ENCODE measurements around the gene CATSPERE. TPM values are rescaled to one million over a fixed set of nuclear protein-coding genes. Genes with fewer than 3 reads are reported as not detected.

Gene CATSPERE
- total RNA-seq, 1 donor from 2014 or later, result 1.1 TPM

DNA sequence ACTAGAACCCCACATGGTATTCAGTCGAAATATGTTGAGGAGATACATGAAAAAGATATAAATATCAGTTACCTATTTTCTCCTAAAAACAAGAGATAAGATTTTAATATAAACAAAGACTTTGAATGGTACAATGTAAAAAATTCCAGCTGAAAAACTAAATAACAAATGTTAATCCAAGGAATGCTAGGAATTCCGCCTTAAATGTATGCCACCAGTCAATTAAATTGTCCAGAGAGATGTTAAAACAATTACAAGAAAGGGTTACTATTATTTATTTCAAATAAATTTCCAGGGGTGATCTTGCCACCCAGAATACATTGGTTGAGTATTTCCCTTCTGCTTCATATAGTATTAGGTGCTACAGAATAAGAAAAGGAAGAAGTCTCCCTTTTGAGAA, 13.5 kb upstream of the CATSPERE start:
- no peak for DNase-seq (ENCODE audit: low spot score)

DNA sequence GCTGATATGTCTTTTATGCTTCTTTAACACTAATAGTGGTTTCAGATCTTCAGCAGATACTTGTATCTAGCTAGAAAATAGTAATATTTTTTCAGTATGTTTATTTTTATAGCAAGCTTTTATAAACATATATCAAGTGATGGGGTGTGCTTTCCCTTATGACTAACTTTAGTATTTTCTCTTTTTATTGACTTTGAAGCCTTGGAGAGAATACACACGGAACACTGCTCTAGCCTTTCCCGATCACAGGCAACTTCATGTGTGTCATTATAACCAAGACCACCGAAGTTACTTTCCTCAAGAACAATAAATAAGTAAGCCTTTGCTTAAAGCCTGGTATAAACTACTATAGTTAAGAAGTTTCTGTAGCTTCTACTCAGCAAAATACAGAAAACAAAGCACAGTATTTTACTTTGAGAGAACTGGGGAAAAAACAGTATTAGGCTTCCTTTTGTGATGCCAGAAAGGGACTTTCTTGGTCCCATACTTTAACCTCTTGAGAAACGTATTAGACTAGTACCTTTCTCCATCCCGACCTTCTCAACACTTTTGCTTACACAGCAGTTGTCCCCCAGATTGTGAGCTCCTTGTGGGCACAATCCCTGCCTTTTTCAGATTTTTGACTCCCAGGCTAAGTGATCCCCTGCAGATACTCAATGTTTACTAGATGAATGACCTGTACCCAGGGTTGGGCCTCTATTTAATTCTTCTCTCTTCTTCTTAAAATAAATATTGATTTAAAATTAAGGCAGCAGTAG, 12.6 kb upstream of the CATSPERE start:
- Mint-ChIP-seq H3K27ac (ENCODE audit: unreplicated experiment) (no peak overlapping the region), H3K4me1 (ENCODE audit: unreplicated experiment) (peaks cover 21% of the 10 kb centered on the region), H3K27me3 (ENCODE audit: unreplicated experiment) (peaks cover 5% of the 10 kb centered on the region), H3K36me3 (ENCODE audit: low read depth, unreplicated experiment) (no peaks in the 10 kb centered on the region), H3K9me3 (ENCODE audit: unreplicated experiment) (no peaks in the 10 kb centered on the region), H3K4me3 (ENCODE audit: unreplicated experiment) (no peak overlapping the region)
- DNase-seq (ENCODE audit: low spot score), result no peak
- TF ChIP-seq, protein P1, sequence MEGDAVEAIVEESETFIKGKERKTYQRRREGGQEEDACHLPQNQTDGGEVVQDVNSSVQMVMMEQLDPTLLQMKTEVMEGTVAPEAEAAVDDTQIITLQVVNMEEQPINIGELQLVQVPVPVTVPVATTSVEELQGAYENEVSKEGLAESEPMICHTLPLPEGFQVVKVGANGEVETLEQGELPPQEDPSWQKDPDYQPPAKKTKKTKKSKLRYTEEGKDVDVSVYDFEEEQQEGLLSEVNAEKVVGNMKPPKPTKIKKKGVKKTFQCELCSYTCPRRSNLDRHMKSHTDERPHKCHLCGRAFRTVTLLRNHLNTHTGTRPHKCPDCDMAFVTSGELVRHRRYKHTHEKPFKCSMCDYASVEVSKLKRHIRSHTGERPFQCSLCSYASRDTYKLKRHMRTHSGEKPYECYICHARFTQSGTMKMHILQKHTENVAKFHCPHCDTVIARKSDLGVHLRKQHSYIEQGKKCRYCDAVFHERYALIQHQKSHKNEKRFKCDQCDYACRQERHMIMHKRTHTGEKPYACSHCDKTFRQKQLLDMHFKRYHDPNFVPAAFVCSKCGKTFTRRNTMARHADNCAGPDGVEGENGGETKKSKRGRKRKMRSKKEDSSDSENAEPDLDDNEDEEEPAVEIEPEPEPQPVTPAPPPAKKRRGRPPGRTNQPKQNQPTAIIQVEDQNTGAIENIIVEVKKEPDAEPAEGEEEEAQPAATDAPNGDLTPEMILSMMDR (IDR thresholded peaks at IDR 0.05; ENCODE audit: unreplicated experiment), result no peak

More for the DNA sequence above, 13.5 kb upstream of the CATSPERE start:
- Mint-ChIP-seq H3K4me3 (ENCODE audit: unreplicated experiment) (no peak overlapping the region), H3K9me3 (ENCODE audit: unreplicated experiment) (no peaks in the 10 kb centered on the region), H3K27ac (ENCODE audit: unreplicated experiment) (no peak overlapping the region), H3K4me1 (ENCODE audit: unreplicated experiment) (peaks cover 21% of the 10 kb centered on the region), H3K27me3 (ENCODE audit: unreplicated experiment) (peaks cover 5% of the 10 kb centered on the region), H3K36me3 (ENCODE audit: low read depth, unreplicated experiment) (no peaks in the 10 kb centered on the region)
- TF ChIP-seq, protein P1 (IDR thresholded peaks at IDR 0.05; ENCODE audit: unreplicated experiment), result no peak

DNA sequence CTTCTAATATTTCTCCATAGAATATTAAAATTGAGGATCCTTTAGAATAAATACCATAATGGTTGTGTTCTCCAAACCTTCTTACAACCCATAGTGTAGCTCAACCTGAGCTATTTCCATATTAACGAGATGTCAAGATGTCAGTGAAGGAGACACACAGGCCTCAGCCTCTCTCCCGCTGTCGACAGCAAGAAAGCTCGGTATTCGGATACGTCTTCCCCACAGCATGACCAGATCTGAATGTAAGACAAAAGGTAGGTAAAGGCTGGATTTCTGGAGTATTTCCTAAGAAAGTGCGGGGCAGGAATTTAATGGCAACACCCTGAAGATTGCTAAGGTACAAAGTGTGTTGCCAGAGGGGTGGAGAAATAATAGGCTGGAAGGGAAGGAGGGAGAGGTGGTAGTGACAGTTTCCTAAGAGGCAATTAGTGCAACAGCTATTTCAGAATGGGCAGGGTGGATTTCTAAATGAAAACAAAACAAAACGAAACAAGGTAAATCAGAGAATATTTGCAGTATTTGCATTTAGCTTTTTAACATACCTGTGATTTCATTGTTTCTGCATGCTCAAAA, 11.1 kb upstream of the CATSPERE start:
- Mint-ChIP-seq H3K27ac (ENCODE audit: unreplicated experiment) (no peak overlapping the region), H3K36me3 (ENCODE audit: low read depth, unreplicated experiment) (no peaks in the 10 kb centered on the region), H3K4me1 (ENCODE audit: unreplicated experiment) (peaks cover 18% of the 10 kb centered on the region), H3K4me3 (ENCODE audit: unreplicated experiment) (peak overlapping the region; percentile 96), H3K9me3 (ENCODE audit: unreplicated experiment) (no peaks in the 10 kb centered on the region), H3K27me3 (ENCODE audit: unreplicated experiment) (peaks cover 5% of the 10 kb centered on the region)
- DNase-seq (ENCODE audit: low spot score), result no peak
- TF ChIP-seq, protein P1 (IDR thresholded peaks at IDR 0.05; ENCODE audit: unreplicated experiment), result no peak

DNA sequence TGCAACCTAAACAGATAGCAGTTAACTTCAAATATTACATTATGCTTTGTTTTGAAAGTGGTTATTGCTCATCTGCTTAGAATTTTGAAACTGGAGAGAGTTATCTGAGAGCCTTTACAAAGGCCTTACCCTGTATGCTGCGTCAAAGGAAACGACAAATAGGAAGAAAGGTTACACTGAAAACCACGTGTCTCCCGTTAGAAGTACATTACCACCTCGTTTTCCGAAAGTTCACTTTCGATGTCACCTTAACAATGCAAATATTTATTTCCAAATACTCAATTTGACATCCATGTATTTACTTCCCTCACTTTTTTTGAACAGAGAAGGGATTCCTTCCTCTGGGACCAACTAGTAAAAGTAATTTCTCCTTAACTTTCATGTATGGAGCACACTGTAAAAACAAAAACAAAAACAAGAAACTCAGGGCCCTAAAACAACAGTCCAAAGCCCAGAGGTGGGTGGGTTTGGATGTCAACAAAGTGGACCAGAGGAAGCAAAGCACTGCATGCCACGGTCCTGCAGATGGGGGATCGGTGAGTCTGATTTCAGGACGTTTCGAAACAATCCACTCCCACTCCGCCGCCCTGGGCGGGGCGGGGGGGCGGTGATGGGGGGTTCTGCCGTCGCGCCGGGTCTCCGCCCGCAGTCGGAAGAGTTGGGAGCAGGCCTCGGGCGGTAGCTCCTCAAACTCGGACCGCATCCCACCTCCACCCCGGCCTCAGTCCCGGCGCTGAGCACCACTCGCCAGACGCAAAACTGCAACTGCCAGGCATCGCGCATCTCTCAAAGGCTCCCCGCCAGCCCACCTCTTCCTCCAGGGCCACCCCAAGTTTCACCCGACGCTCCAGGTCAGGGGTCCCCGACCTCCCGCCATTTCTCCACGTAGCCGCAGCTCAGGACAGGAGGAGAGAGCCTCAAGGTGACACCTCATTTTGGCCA, 10.2 kb upstream of the CATSPERE start:
- TF ChIP-seq, protein P1 (IDR thresholded peaks at IDR 0.05; ENCODE audit: unreplicated experiment), result no peak
- no peaks in the 10 kb centered on the region for H3K9me3 Mint-ChIP-seq (ENCODE audit: unreplicated experiment)
- peak; percentile 52 for DNase-seq (ENCODE audit: low spot score)

More for the DNA sequence above, 10.2 kb upstream of the CATSPERE start:
- Mint-ChIP-seq H3K27me3 (ENCODE audit: unreplicated experiment) (peaks cover 5% of the 10 kb centered on the region), H3K4me3 (ENCODE audit: unreplicated experiment) (peak overlapping the region; percentile 96), H3K27ac (ENCODE audit: unreplicated experiment) (peak overlapping the region; percentile 81), H3K36me3 (ENCODE audit: low read depth, unreplicated experiment) (no peaks in the 10 kb centered on the region), H3K4me1 (ENCODE audit: unreplicated experiment) (peaks cover 13% of the 10 kb centered on the region)

Data from endothelial cell (in vitro differentiated cells).